WTC11 (cell line): Measurements from ENCODE around the gene REXO2. TPM values are rescaled to one million over a fixed set of nuclear protein-coding genes. Genes with fewer than 3 reads are reported as not detected.

Experiments used
- ATAC-seq: fragments of 200-7000 bp; cut with Tn5 transposase; 2 replicates; pipeline ENCODE4 v1.10.0; 2021; ENCODE audit warnings: mild to moderate bottlenecking, moderate library complexity
- CTCF ChIA-PET: fragments of 300-600 bp; sonication (Branson Sonifier 250); formaldehyde crosslinking; loops from one replicate; lab custom pipeline; 2021; ENCODE audit warnings: antibody characterized with exemption; lab: Charles Lee
- POLR2A ChIA-PET: fragments of 350-600 bp; sonication (Branson Sonifier 250); formaldehyde crosslinking; loops from one replicate; lab custom pipeline; 2021; ENCODE audit warnings: antibody characterized with exemption; lab: Charles Lee
- DNase-seq: peaks from one replicate; pipeline ENCODE4 v3.0.0; 2021; ENCODE audit warnings: low spot score
- H3K27ac Mint-ChIP-seq: 2 replicates; pipeline ENCODE4 v1.8.0; 2021; ENCODE audit warnings: mixed read lengths
- H3K27me3 Mint-ChIP-seq: 2 replicates; pipeline ENCODE4 v1.8.0; 2021; ENCODE audit warnings: low read depth, mild to moderate bottlenecking, moderate library complexity, mixed read lengths
- H3K36me3 Mint-ChIP-seq: 2 replicates; pipeline ENCODE4 v1.8.0; 2021; ENCODE audit warnings: mixed read lengths
- H3K4me1 Mint-ChIP-seq: 2 replicates; pipeline ENCODE4 v1.8.0; 2022; ENCODE audit warnings: mixed read lengths
- H3K4me3 Mint-ChIP-seq: 2 replicates; pipeline ENCODE4 v1.8.0; 2021; ENCODE audit warnings: mild to moderate bottlenecking, moderate library complexity, mixed read lengths
- H3K9me3 Mint-ChIP-seq: 2 replicates; pipeline ENCODE4 v1.8.0; 2021; ENCODE audit warnings: mixed read lengths
- ATF2 ChIP-seq: sonication (generic); formaldehyde crosslinking; IDR thresholded peaks from 2 replicates; pipeline ENCODE4 v1.8.1; 2022; ENCODE audit warnings: low read depth, missing genetic modification reagents, borderline replicate concordance
- E2F4 ChIP-seq: sonication (generic); formaldehyde crosslinking; IDR thresholded peaks from 2 replicates; pipeline ENCODE4 v1.8.1; 2022; ENCODE audit warnings: low read depth, mild to moderate bottlenecking, moderate library complexity, missing genetic modification reagents, borderline replicate concordance
- EMX1 ChIP-seq: fragments of 250-450 bp; sonication (Bioruptor Pico); IDR thresholded peaks from 2 replicates; pipeline ENCODE4 v1.8.0; 2021; ENCODE audit warnings: mild to moderate bottlenecking
- ETV6 ChIP-seq: sonication (generic); formaldehyde crosslinking; IDR thresholded peaks from 2 replicates; pipeline ENCODE4 v1.8.1; 2022; ENCODE audit warnings: mild to moderate bottlenecking, missing genetic modification reagents
- GABPB1 ChIP-seq: sonication (generic); formaldehyde crosslinking; IDR thresholded peaks from 2 replicates; pipeline ENCODE4 v1.8.1; 2023; ENCODE audit warnings: mild to moderate bottlenecking, missing genetic modification reagents
- GRHL2 ChIP-seq: fragments of 250-450 bp; sonication (Bioruptor Pico); IDR thresholded peaks from 2 replicates; pipeline ENCODE4 v1.8.0; 2022; ENCODE audit warnings: mild to moderate bottlenecking, moderate library complexity; ENCODE audit not compliant: insufficient replicate concordance, severe bottlenecking
- GTF2I ChIP-seq: fragments of 250-450 bp; sonication (Bioruptor Pico); conservative IDR thresholded peaks from 2 replicates; pipeline ENCODE4 v1.4.0; 2021; ENCODE audit warnings: mild to moderate bottlenecking
- HMGA2 ChIP-seq: fragments of 250-450 bp; sonication (Bioruptor Pico); IDR thresholded peaks from 2 replicates; pipeline ENCODE4 v1.4.0; 2021; ENCODE audit warnings: mild to moderate bottlenecking, moderate library complexity
- IRF2 ChIP-seq: sonication (generic); formaldehyde crosslinking; IDR thresholded peaks from 2 replicates; pipeline ENCODE4 v1.8.0; 2022; ENCODE audit warnings: low read depth, missing genetic modification reagents, borderline replicate concordance
- MXD4 ChIP-seq: fragments of 250-450 bp; sonication (Bioruptor Pico); IDR thresholded peaks from 2 replicates; pipeline ENCODE4 v1.8.0; 2021; ENCODE audit warnings: mild to moderate bottlenecking, moderate library complexity, borderline replicate concordance
- NR2C2 ChIP-seq: sonication (generic); formaldehyde crosslinking; IDR thresholded peaks from 2 replicates; pipeline ENCODE4 v1.8.0; 2022; ENCODE audit warnings: mild to moderate bottlenecking, missing genetic modification reagents
- PRRX2 ChIP-seq: fragments of 250-450 bp; sonication (Bioruptor Pico); IDR thresholded peaks from 2 replicates; pipeline ENCODE4 v1.8.0; 2021; ENCODE audit warnings: mild to moderate bottlenecking
- SP1 ChIP-seq: sonication (generic); formaldehyde crosslinking; conservative IDR thresholded peaks from 2 replicates; pipeline ENCODE4 v1.8.1; 2022; ENCODE audit warnings: missing genetic modification reagents
- ZBTB21 ChIP-seq: sonication (generic); formaldehyde crosslinking; IDR thresholded peaks from 2 replicates; pipeline ENCODE4 v1.8.1; 2023; ENCODE audit warnings: mild to moderate bottlenecking, missing genetic modification reagents, borderline replicate concordance
- ZNF263 ChIP-seq: sonication (generic); formaldehyde crosslinking; IDR thresholded peaks from 2 replicates; pipeline ENCODE4 v1.8.1; 2022; ENCODE audit warnings: low read depth, mild to moderate bottlenecking, moderate library complexity, missing genetic modification reagents
- ZNF281 ChIP-seq: sonication (generic); formaldehyde crosslinking; IDR thresholded peaks from 2 replicates; pipeline ENCODE4 v1.8.0; 2023; ENCODE audit warnings: mild to moderate bottlenecking, missing genetic modification reagents
- ZNF317 ChIP-seq: sonication (generic); formaldehyde crosslinking; IDR thresholded peaks from 2 replicates; pipeline ENCODE4 v1.8.1; 2023; ENCODE audit warnings: low read depth, mild to moderate bottlenecking, moderate library complexity, missing genetic modification reagents, borderline replicate concordance
- total RNA-seq: library from RNA; stranded (reverse); gene quantifications from 3 replicates; pipeline ENCODE4 v1.2.3, GENCODE V29; 2021
- TF ChIP-seq, protein P1 (sequence below): sonication (generic); formaldehyde crosslinking; IDR thresholded peaks from 2 replicates; pipeline ENCODE4 v1.8.1; 2023; ENCODE audit warnings: mild to moderate bottlenecking, missing genetic modification reagents
- TF ChIP-seq, protein P2 (sequence below): sonication (generic); formaldehyde crosslinking; IDR thresholded peaks from 2 replicates; pipeline ENCODE4 v1.8.0; 2023; ENCODE audit warnings: missing genetic modification reagents, mild to moderate bottlenecking, borderline replicate concordance

Gene REXO2
- total RNA-seq, 1 experiment from 2014 or later = 98.8 TPM

- H3K4me3 Mint-ChIP-seq = no peak overlapping the region
- no peak overlapping the region for H3K27ac Mint-ChIP-seq
- no peaks in the 10 kb centered on the region for H3K27me3 Mint-ChIP-seq
- DNase-seq (no peak), ATAC-seq (no peak)
- H3K9me3 Mint-ChIP-seq = peaks cover 6% of the 10 kb centered on the region; the same call in 1 of the 2 replicates
- peaks cover 8% of the 10 kb centered on the region for H3K36me3 Mint-ChIP-seq
- no peak for TF ChIP-seq MXD4 (CRISPR knock-in tag)
- TF ChIP-seq, protein P1, sequence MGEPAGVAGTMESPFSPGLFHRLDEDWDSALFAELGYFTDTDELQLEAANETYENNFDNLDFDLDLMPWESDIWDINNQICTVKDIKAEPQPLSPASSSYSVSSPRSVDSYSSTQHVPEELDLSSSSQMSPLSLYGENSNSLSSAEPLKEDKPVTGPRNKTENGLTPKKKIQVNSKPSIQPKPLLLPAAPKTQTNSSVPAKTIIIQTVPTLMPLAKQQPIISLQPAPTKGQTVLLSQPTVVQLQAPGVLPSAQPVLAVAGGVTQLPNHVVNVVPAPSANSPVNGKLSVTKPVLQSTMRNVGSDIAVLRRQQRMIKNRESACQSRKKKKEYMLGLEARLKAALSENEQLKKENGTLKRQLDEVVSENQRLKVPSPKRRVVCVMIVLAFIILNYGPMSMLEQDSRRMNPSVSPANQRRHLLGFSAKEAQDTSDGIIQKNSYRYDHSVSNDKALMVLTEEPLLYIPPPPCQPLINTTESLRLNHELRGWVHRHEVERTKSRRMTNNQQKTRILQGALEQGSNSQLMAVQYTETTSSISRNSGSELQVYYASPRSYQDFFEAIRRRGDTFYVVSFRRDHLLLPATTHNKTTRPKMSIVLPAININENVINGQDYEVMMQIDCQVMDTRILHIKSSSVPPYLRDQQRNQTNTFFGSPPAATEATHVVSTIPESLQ = no peak
- no peak for TF ChIP-seq ZNF263 (CRISPR knock-in tag)
- TF ChIP-seq ATF2 (CRISPR knock-in tag) = no peak
- TF ChIP-seq GABPB1 = no peak
- no peak for TF ChIP-seq NR2C2 (CRISPR knock-in tag)
- TF ChIP-seq HMGA2 (CRISPR knock-in tag) = no peak
- TF ChIP-seq ZBTB21 (CRISPR knock-in tag) = no peak
- no peak for TF ChIP-seq E2F4
- TF ChIP-seq ZNF281 (CRISPR knock-in tag) = no peak
- no peak for TF ChIP-seq ETV6 (CRISPR knock-in tag)
- no peak for TF ChIP-seq IRF2 (CRISPR knock-in tag)
- TF ChIP-seq GTF2I = no peak
- TF ChIP-seq PRRX2 (CRISPR knock-in tag) = no peak
- TF ChIP-seq ZNF317 (CRISPR knock-in tag) = no peak
- no peak for TF ChIP-seq SP1 (CRISPR knock-in tag)
- no peak for TF ChIP-seq EMX1 (CRISPR knock-in tag)
- TF ChIP-seq, protein P2, sequence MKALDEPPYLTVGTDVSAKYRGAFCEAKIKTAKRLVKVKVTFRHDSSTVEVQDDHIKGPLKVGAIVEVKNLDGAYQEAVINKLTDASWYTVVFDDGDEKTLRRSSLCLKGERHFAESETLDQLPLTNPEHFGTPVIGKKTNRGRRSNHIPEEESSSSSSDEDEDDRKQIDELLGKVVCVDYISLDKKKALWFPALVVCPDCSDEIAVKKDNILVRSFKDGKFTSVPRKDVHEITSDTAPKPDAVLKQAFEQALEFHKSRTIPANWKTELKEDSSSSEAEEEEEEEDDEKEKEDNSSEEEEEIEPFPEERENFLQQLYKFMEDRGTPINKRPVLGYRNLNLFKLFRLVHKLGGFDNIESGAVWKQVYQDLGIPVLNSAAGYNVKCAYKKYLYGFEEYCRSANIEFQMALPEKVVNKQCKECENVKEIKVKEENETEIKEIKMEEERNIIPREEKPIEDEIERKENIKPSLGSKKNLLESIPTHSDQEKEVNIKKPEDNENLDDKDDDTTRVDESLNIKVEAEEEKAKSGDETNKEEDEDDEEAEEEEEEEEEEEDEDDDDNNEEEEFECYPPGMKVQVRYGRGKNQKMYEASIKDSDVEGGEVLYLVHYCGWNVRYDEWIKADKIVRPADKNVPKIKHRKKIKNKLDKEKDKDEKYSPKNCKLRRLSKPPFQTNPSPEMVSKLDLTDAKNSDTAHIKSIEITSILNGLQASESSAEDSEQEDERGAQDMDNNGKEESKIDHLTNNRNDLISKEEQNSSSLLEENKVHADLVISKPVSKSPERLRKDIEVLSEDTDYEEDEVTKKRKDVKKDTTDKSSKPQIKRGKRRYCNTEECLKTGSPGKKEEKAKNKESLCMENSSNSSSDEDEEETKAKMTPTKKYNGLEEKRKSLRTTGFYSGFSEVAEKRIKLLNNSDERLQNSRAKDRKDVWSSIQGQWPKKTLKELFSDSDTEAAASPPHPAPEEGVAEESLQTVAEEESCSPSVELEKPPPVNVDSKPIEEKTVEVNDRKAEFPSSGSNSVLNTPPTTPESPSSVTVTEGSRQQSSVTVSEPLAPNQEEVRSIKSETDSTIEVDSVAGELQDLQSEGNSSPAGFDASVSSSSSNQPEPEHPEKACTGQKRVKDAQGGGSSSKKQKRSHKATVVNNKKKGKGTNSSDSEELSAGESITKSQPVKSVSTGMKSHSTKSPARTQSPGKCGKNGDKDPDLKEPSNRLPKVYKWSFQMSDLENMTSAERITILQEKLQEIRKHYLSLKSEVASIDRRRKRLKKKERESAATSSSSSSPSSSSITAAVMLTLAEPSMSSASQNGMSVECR = no peak
- TF ChIP-seq GRHL2 (CRISPR knock-in tag) = no peak
- H3K4me1 Mint-ChIP-seq = peaks cover 9% of the 10 kb centered on the region
- ChIA-PET POLR2A (no interaction called here), CTCF (no interaction called here)
Measured at GRCh38 chr11:114416441-114416961, 22.8 kb upstream of the REXO2 start.
